ENCODE data around the gene STH.

GRCh38 chr17:45969726-45970125 lies 29.3 kb upstream of the STH start:
- TF ChIP-seq CTCF (IDR thresholded peaks at IDR 0.05), result no peak
- TF ChIP-seq POLR2A (IDR thresholded peaks at IDR 0.05), result no peak
- no peak for TF ChIP-seq EP300 (IDR thresholded peaks at IDR 0.05)
- TF ChIP-seq POLR2AphosphoS5 (IDR thresholded peaks at IDR 0.05), result no peak
